ENCODE results near the gene CHCHD2.
"Not testable (repeated sequence)": the region's sequence is repeated elsewhere in the genome, so short reads cannot be mapped to it uniquely, and the experiment has no call there.

Gene CHCHD2

GRCh38 chr7:56097700-56098099 lies 8.6 kb downstream of the CHCHD2 start:
- Mint-ChIP-seq H3K4me3 (no peak overlapping the region), H3K9me3 (no peaks in the 10 kb centered on the region), H3K27ac (no peak overlapping the region), H3K36me3 (peaks cover 29% of the 10 kb centered on the region), H3K27me3 (no peaks in the 10 kb centered on the region), H3K4me1 (no peaks in the 10 kb centered on the region)
- no peak for ATAC-seq

DNA sequence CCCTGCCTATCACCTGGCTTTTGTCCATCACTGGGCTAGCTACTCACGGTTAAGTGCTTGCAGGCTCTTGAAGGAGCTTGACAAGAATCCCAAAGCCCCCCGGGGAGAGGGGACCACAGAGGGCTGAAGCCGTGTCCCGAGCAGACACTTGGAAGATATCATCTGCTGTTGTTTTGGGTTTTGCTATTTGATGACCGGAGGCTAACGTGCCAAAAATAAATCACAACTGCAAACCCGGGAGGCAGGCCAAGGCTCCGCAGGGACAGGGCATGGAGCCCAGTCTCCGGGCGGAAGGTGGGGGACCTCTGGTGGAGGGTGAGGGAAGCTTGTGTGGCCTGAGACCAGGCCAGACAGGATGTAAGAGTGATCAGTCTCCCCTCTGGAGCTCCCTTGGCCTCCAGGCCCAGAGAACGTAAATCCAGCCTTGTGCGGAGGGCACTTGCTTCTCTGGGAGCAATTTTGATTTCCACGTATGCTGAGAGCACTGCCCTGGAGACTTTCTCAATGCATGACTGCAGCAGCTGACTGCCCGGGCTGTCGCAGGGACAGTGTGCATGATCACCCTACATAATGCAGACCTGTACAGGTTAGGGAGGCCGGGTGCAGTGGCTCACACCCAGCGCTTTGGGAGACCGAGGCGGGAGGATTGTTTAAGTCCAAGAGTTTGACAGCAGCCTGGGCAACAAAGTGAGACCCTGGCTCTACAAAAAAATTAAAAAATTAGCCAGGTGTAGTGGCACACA lies 13.3 kb downstream of the CHCHD2 start, which contains the start of gene PHKG1:
Gene PHKG1 (minus strand): TSS at position 164 of the 743 bp plus-strand sequence. CDS start 4,011 bp downstream, outside the sequence.
- H3K36me3 Mint-ChIP-seq = peaks cover 19% of the 10 kb centered on the region
- H3K4me1 Mint-ChIP-seq = no peaks in the 10 kb centered on the region
- H3K9me3 Mint-ChIP-seq = no peaks in the 10 kb centered on the region
- ATAC-seq = no peak
- no peaks in the 10 kb centered on the region for H3K27me3 Mint-ChIP-seq
- peak within 1 kb of the TSS; percentile 26 for H3K27ac Mint-ChIP-seq
- H3K4me3 Mint-ChIP-seq = no peak within 1 kb of the TSS

GRCh38 chr7:56092388-56092787 lies 13.9 kb downstream of the CHCHD2 start:
- H3K27me3 Mint-ChIP-seq, ATAC-seq, H3K9me3 Mint-ChIP-seq, H3K4me1 Mint-ChIP-seq, H3K4me3 Mint-ChIP-seq: not testable (repeated sequence)
- H3K27ac Mint-ChIP-seq = peak overlapping the region; percentile 26
- H3K36me3 Mint-ChIP-seq = peaks cover 19% of the 10 kb centered on the region

DNA sequence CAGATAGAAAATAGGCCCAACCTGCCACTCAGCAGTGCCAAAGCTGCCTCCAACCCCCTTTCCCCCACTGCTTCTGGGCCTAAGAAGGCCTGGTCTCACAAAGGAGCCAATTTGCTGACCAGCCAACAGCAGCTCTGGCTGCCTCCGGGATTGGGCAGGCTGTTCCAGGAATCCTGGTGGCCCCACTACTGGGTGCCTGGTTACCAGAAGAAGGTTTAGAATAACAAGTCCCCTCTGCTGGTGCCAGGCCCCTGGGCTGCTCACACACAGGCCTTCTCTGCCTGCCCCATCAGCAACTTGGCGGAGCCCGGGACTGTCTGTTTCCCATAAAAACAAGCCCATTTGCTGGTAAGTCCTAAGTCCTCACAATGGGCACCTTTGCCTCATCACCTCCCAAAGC lies 14.7 kb downstream of the CHCHD2 start:
- Mint-ChIP-seq H3K4me3 (no peak overlapping the region), H3K36me3 (peaks cover 22% of the 10 kb centered on the region), H3K4me1 (no peaks in the 10 kb centered on the region), H3K9me3 (no peaks in the 10 kb centered on the region), H3K27ac (peak overlapping the region; percentile 26), H3K27me3 (no peaks in the 10 kb centered on the region)
- no peak for ATAC-seq

GRCh38 chr7:56087445-56087844 lies 18.8 kb downstream of the CHCHD2 start:
- ATAC-seq = no peak
- Mint-ChIP-seq H3K9me3 (no peaks in the 10 kb centered on the region), H3K4me1 (no peaks in the 10 kb centered on the region), H3K36me3 (peaks cover 28% of the 10 kb centered on the region), H3K4me3 (no peak overlapping the region), H3K27me3 (no peaks in the 10 kb centered on the region), H3K27ac (no peak overlapping the region)

- Mint-ChIP-seq H3K9me3 (no peaks in the 10 kb centered on the region), H3K27me3 (no peaks in the 10 kb centered on the region), H3K4me1 (no peaks in the 10 kb centered on the region), H3K36me3 (peaks cover 35% of the 10 kb centered on the region), H3K27ac (no peak overlapping the region), H3K4me3 (no peak overlapping the region)
- ATAC-seq = no peak
Observed at GRCh38 chr7:56086761-56087160, 19.5 kb downstream of the CHCHD2 start.

- no peak for ATAC-seq
- peaks cover 49% of the 10 kb centered on the region for H3K36me3 Mint-ChIP-seq
- no peak overlapping the region for H3K4me3 Mint-ChIP-seq
- H3K9me3 Mint-ChIP-seq = no peaks in the 10 kb centered on the region
- H3K27ac Mint-ChIP-seq = no peak overlapping the region
- H3K4me1 Mint-ChIP-seq = no peaks in the 10 kb centered on the region
- H3K27me3 Mint-ChIP-seq = no peaks in the 10 kb centered on the region
Observed at GRCh38 chr7:56083150-56083785, 23.0 kb downstream of the CHCHD2 start.

DNA sequence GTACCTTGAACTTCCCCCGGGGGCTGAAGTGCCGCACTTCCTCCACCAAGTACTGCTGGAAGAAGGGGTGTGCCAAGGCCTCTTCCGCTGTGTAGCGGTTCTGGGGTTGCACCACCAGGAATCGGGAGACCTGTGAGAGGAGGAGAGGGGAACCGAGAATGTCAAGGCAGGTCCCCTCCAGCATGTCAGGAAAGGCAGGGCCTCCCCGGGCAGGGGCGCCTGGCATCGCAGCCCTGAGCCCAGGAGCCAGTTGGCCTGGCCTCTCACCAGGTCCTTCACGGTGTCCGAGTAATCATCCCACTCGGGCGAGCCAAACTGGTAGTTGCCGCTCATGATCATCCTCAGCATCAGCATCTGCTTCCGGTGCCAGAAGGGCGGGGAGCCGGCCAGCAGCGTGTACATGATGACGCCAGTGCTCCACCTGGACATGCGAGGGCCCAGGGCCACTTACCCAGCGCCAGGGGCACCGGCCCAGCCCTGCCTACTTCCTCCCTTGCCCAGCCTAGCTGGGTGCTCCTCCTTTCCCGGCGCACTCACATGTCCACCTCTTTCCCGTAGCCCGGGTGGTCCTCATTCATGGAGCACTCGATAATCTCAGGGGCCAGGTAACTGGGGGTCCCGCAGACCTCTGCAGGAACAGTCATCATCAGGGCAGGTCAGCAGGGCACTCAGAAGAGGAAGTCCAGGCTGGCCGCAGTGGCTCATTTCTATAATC lies 24.5 kb downstream of the CHCHD2 start:
- H3K4me1 Mint-ChIP-seq = no peaks in the 10 kb centered on the region
- no peaks in the 10 kb centered on the region for H3K27me3 Mint-ChIP-seq
- no peaks in the 10 kb centered on the region for H3K9me3 Mint-ChIP-seq
- H3K27ac Mint-ChIP-seq = no peak overlapping the region
- H3K4me3 Mint-ChIP-seq = no peak overlapping the region
- ATAC-seq = no peak
- H3K36me3 Mint-ChIP-seq = peaks cover 49% of the 10 kb centered on the region

GRCh38 chr7:56080726-56081435 lies 25.4 kb downstream of the CHCHD2 start:
- not testable (repeated sequence) for H3K4me1 Mint-ChIP-seq, ATAC-seq, H3K27me3 Mint-ChIP-seq, H3K4me3 Mint-ChIP-seq, H3K27ac Mint-ChIP-seq, H3K9me3 Mint-ChIP-seq
- H3K36me3 Mint-ChIP-seq = peaks cover 44% of the 10 kb centered on the region

- Mint-ChIP-seq H3K27me3 (no peaks in the 10 kb centered on the region), H3K36me3 (peaks cover 42% of the 10 kb centered on the region), H3K4me1 (no peaks in the 10 kb centered on the region), H3K9me3 (no peaks in the 10 kb centered on the region), H3K4me3 (no peak overlapping the region), H3K27ac (no peak overlapping the region)
- ATAC-seq = no peak
Observed at GRCh38 chr7:56079450-56080185, 26.7 kb downstream of the CHCHD2 start.

DNA sequence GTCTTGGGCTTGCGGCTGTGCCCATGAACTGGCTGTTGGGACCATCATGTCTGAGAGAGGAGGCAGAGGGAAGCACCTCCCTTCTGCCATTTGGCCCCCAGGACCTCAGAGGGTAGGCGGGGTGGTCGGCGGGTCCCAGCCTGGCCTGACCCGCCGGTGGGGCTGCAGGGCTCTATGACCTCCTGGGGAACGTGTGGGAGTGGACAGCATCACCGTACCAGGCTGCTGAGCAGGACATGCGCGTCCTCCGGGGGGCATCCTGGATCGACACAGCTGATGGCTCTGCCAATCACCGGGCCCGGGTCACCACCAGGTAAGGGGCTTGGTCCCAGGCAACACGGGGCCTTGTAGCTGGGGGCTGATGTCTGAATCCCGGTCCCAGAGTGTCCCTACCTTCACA lies 28.1 kb downstream of the CHCHD2 start:
- Mint-ChIP-seq H3K4me1 (peaks cover 8% of the 10 kb centered on the region), H3K4me3 (no peak overlapping the region), H3K36me3 (peaks cover 49% of the 10 kb centered on the region), H3K9me3 (no peaks in the 10 kb centered on the region), H3K27me3 (no peaks in the 10 kb centered on the region), H3K27ac (no peak overlapping the region)
- ATAC-seq = no peak

- Mint-ChIP-seq H3K27me3 (no peaks in the 10 kb centered on the region), H3K4me3 (no peak overlapping the region), H3K27ac (no peak overlapping the region), H3K9me3 (no peaks in the 10 kb centered on the region), H3K36me3 (peaks cover 54% of the 10 kb centered on the region), H3K4me1 (peaks cover 8% of the 10 kb centered on the region)
- no peak for ATAC-seq
Observed at GRCh38 chr7:56077681-56078080, 28.6 kb downstream of the CHCHD2 start.

DNA sequence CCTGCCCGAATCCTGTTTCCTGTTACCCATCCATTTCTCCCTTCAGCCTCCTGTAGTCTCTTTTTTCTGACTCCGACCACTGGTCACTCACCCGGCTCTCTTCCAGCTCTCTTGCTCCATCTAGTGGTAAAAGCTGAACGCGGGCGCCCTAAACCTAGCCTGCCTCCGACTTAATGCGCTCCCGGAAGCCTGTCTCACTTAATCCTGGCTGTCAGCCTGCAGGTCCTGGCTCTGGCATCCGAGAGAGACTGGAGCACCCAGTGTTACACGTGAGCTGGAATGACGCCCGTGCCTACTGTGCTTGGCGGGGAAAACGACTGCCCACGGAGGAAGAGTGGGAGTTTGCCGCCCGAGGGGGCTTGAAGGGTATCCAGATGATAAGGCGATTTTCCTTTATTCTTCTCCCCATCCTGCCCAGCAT lies 31.9 kb downstream of the CHCHD2 start:
- peaks cover 36% of the 10 kb centered on the region for H3K36me3 Mint-ChIP-seq
- ATAC-seq = peak; percentile 88
- H3K27me3 Mint-ChIP-seq = no peaks in the 10 kb centered on the region
- peak overlapping the region; percentile 2 for H3K27ac Mint-ChIP-seq
- peaks cover 8% of the 10 kb centered on the region for H3K4me1 Mint-ChIP-seq
- H3K4me3 Mint-ChIP-seq = no peak overlapping the region
- no peaks in the 10 kb centered on the region for H3K9me3 Mint-ChIP-seq

DNA sequence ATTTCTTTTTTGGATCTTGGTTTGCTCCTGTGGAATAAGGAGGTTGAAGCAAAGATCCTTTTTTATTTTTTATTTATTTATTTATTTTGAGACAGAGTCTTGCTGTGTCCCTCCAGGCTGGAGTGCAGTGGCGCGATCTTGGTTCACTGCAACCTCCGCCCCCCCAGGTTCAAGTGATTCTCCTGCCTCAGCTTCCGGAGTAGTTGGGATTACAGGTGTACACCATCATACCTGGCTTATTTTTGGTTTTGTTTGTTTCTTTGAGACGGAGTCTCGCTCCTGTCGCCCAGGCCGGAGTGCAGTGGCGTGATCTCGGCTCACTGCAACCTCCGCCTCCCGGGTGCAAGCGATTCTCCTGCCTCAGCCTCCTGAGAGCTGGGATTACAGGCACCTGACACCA lies 39.9 kb downstream of the CHCHD2 start:
- H3K4me3 Mint-ChIP-seq, H3K9me3 Mint-ChIP-seq, ATAC-seq, H3K27ac Mint-ChIP-seq, H3K27me3 Mint-ChIP-seq: not testable (repeated sequence)
- Mint-ChIP-seq H3K36me3 (peaks cover 40% of the 10 kb centered on the region), H3K4me1 (peaks cover 35% of the 10 kb centered on the region)

All from stimulated activated memory B cell treated with anti-CD40 and anti-IgM and Interleukin-4, amounts not matched to agents 10 μg/mL and 1 μg/mL and 100 μg/mL, for 72 hours (primary cell).